T-helper 2 cell treated with Interferon-gamma antibody and Interleukin-4, amounts not matched to agents 100 ng/mL and 5 ng/mL, for 36 hours (primary cell): ENCODE data around the gene HMGN2. TPM values are rescaled to one million over a fixed set of nuclear protein-coding genes. Genes with fewer than 3 reads are reported as not detected.
"Not testable (repeated sequence)": the region's sequence is repeated elsewhere in the genome, so short reads cannot be mapped to it uniquely, and the experiment has no call there.

ENCODE experiments used
- intact Hi-C: fragments of 100-400 bp; cut with micrococcal nuclease; formaldehyde crosslinking; loops from one replicate; pipeline ENCODE4 v1.15.1; 2023
- total RNA-seq: library from RNA; stranded (reverse); gene quantifications from 2 replicates; pipeline ENCODE4 v1.2.3, GENCODE V29; 2022

The HMGN2 gene
- total RNA-seq, 1 donor from 2014 or later = 974 TPM

GRCh38 chr1:26476958-26477357 lies 4.7 kb downstream of the HMGN2 start:
- intact Hi-C loops = no loop called here

- intact Hi-C loops = no loop called here
Measured at GRCh38 chr1:26477446-26478152, 5.4 kb downstream of the HMGN2 start.

- intact Hi-C loops = no loop called here
Measured at GRCh38 chr1:26478159-26478558, 5.9 kb downstream of the HMGN2 start.

DNA sequence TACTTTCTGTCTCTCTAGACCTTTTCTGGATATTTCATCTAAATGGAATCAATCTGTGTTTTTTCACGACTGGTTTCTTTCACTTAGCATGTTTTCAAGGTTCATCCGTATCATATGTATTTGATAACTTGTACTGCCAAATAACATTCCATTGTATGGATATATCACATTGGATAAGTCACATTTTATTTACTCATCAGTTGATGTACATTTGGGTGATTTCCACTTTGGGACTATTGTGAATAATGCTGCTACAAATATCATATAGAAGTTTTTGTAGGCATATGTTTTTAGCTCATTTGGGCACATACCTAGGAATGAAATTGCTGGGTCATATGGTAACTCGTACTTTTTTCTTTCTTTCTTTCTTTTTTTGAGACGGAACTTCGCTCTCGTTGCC lies 6.7 kb downstream of the HMGN2 start:
- intact Hi-C loops = no loop called here

GRCh38 chr1:26482921-26483320 lies 10.7 kb downstream of the HMGN2 start:
- intact Hi-C loops = no loop called here

- intact Hi-C loops = no loop called here
Measured at GRCh38 chr1:26483980-26484379, 11.7 kb downstream of the HMGN2 start.

GRCh38 chr1:26490155-26490554 lies 17.9 kb downstream of the HMGN2 start:
- intact Hi-C loops = no loop called here

GRCh38 chr1:26493267-26493666 lies 21.0 kb downstream of the HMGN2 start:
- intact Hi-C loops = no loop called here

GRCh38 chr1:26493938-26494337 lies 21.7 kb downstream of the HMGN2 start:
- intact Hi-C loops = no loop called here

- intact Hi-C loops = no loop called here
Measured at GRCh38 chr1:26496861-26497260, 24.6 kb downstream of the HMGN2 start.

DNA sequence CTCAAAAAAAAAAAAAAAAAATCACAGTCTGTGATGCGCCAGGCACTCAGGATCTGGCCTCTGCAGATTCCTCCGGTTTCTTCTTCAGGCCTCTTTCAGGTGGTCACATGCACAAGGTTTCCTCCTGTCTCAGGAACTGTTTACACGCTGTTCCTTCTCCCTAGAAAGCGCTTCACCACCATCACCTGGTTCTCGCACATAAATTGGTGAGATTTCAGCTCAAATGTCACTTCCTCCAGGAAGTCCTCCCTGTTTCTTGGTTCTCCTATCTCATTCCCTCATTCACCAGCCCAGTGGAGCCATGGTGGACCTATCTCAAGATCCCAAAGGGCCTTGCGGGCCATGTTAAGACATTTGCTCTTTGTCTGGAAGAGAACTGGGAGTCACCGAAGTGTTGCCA lies 26.7 kb downstream of the HMGN2 start:
- intact Hi-C loops = no loop called here

DNA sequence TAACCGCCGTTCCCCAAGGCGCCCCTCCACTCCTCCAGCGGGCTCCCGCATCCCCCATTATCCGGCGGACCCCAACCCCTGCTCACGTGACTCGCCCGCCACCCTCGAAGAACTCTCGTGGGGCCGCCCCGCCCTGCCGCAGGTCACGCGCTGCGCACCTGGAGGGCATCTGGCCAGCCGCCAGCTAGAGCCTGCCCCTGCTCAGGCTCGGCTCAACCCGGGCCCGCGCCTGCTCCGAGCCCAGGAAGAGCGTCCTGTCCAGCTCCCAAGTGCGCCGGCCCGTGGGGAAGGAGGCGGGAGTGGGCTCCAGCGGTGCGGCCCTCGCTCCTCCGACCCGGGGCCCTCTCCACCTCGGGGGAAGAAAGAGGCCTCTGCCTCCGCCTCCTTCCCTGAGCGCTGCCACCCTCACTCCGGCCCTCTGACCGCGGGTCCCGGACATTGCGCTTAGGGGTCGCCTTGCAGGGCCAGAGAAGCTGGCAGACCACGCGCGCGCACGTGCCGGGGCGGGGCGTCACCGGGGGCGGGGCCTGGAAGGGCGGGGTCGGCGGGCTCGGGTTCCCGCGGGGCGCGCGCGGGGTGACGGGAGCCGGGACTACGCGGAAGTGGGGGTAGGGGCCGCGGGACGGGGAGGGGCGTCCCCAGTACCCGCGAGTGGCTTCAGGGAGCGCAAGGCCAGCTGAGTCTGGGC lies 28.4 kb downstream of the HMGN2 start:
- intact Hi-C loops = loop anchor here (1.0 to 2.0 kb wide), 4 partner anchors 27 to 288 kb away; no protein-coding TSS in a partner anchor

- intact Hi-C loops = not testable (repeated sequence)
Measured at GRCh38 chr1:26510711-26511110, 38.5 kb downstream of the HMGN2 start.

GRCh38 chr1:26515836-26516235 lies 43.6 kb downstream of the HMGN2 start:
- intact Hi-C loops = not testable (repeated sequence)

- intact Hi-C loops = no loop called here
Measured at GRCh38 chr1:26516987-26517765, 44.9 kb downstream of the HMGN2 start.

DNA sequence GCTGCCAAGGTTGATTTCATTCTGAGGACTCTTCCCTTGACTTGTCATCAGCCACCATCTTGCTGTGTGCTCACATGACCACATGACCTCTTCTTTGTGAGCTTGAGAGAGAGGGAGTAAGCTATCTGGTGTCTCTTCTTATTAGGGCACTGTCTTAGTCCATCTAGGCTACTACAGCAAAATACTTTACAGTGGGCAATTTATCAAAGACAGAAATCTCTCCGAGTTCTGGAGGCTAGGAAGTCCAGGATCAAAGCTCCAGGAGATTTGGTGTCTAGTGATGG lies 45.5 kb downstream of the HMGN2 start:
- intact Hi-C loops = no loop called here

DNA sequence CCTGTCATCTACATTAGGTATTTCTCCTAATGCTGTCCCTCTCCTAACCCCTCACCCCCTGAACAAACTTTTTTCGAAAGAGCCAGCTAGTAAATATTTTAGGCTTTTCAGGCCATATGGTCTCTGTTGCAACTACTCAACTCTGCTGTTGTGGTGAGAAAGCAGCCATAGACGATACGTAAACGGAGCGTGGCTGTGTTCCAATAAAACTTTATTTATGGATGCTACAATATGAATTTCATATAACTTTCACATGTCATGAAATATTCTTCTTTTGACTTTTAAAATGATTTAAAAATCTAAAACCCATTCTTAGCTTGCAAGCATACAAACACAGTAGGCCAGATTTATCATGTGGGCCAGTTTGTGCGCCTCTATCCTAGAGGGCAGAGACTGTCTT lies 46.1 kb downstream of the HMGN2 start:
- intact Hi-C loops = no loop called here

GRCh38 chr1:26520339-26520738 lies 48.1 kb downstream of the HMGN2 start:
- intact Hi-C loops = no loop called here

DNA sequence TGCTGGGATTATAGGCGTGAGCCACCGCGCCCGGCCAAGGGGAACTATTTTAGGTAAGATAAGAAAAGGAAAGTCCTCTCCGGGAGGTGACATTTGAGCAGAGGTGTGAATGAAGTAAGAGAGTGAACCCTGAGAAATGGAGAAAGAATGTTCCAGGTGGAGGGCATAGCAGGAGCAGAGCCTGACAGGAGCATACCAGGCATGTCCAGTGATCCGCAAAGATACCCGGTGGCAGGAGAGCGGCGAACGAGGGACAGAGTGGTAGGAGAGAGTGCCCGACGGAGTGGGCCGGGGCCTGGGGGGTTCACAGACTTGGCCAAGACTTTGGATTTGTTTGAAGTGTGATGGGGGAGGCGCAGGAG lies 49.4 kb downstream of the HMGN2 start:
- intact Hi-C loops = no loop called here

DNA sequence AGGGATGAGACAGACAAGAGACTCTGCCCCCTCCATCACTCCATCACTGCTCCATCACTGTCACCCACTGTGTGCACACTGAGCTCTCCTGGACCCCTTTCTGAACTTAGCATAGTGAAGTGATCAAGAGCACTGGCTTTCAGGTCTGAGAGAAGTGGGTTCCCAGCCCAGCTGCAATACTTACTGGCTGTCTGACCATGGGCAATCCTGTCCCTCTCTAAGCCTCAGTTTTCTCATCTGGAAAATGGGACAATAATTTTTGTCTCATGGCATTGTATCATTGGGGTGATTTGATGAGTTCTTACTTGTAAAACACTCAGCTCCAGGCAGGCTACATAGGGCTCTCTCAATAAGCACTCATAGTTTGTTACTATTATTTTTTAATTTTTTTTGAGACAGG lies 49.8 kb downstream of the HMGN2 start:
- intact Hi-C loops = no loop called here

DNA sequence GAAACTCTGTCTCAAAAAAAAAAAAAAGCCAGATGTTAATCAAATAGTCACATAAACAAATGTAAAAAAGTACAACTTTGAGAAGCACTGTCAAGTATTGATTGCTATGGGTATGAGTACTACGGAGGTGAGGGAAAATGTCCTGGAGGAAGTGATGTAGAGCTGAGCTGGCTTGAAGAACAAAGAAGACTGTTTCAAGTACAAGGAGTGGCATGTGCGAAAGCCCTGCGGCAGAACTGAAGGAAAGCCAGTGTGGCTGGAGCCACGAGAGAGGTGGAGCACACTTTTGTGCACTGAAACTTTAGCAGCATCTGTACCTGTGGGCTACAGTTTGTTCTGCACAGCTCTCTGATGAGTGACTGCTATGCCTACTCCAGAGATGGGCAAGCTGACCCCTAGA lies 51.9 kb downstream of the HMGN2 start:
- intact Hi-C loops = no loop called here
